DMS79 treated with DMSO at 0.1 percent for 48 hours (cell line): ENCODE results near the gene LRMDA.

Source experiments
- DNase-seq: peaks from one replicate; lab custom pipeline; 2025; lab: John Stamatoyannopoulos, UW

The LRMDA gene

GRCh38 chr10:75836064-75836463 lies 404.6 kb downstream of the LRMDA start:
- no peak for DNase-seq

GRCh38 chr10:75838486-75838885 lies 407.1 kb downstream of the LRMDA start:
- DNase-seq = peak; percentile 16

- DNase-seq = peak; percentile 24
Measured at GRCh38 chr10:75839020-75839419, 407.6 kb downstream of the LRMDA start.

- peak; percentile 81 for DNase-seq
Measured at GRCh38 chr10:75841266-75841665, 409.8 kb downstream of the LRMDA start.

- no peak for DNase-seq
Measured at GRCh38 chr10:75845176-75845947, 413.9 kb downstream of the LRMDA start.

- DNase-seq = no peak
Measured at GRCh38 chr10:75847477-75847876, 416.1 kb downstream of the LRMDA start.

- DNase-seq = peak; percentile 11
Measured at GRCh38 chr10:75851580-75852345, 420.3 kb downstream of the LRMDA start.

- DNase-seq = no peak
Measured at GRCh38 chr10:75852851-75853484, 421.5 kb downstream of the LRMDA start.

- DNase-seq = no peak
Measured at GRCh38 chr10:75857269-75857846, 425.9 kb downstream of the LRMDA start.

GRCh38 chr10:75857896-75858295 lies 426.5 kb downstream of the LRMDA start:
- no peak for DNase-seq

GRCh38 chr10:75858339-75858738 lies 426.9 kb downstream of the LRMDA start:
- DNase-seq = no peak

GRCh38 chr10:75859141-75859540 lies 427.7 kb downstream of the LRMDA start:
- no peak for DNase-seq

- no peak for DNase-seq
Measured at GRCh38 chr10:75860009-75860408, 428.6 kb downstream of the LRMDA start.

- DNase-seq = no peak
Measured at GRCh38 chr10:75861582-75861981, 430.2 kb downstream of the LRMDA start.

GRCh38 chr10:75862935-75863334 lies 431.5 kb downstream of the LRMDA start:
- no peak for DNase-seq

GRCh38 chr10:75864717-75865116 lies 433.3 kb downstream of the LRMDA start:
- DNase-seq = no peak

- no peak for DNase-seq
Measured at GRCh38 chr10:75865413-75866299, 434.2 kb downstream of the LRMDA start.

GRCh38 chr10:75866300-75866625 lies 434.8 kb downstream of the LRMDA start:
- DNase-seq = no peak

- no peak for DNase-seq
Measured at GRCh38 chr10:75866731-75867130, 435.3 kb downstream of the LRMDA start.

- DNase-seq = no peak
Measured at GRCh38 chr10:75868574-75868973, 437.1 kb downstream of the LRMDA start.

- DNase-seq = no peak
Measured at GRCh38 chr10:75870039-75870645, 438.7 kb downstream of the LRMDA start.
